ENCODE measurements around the gene GKN1. TPM values are rescaled to one million over a fixed set of nuclear protein-coding genes. Genes with fewer than 3 reads are reported as not detected.

Gene GKN1
- total RNA-seq, 1 donor from 2014 or later: not detected

GRCh38 chr2:68937346-68938055, 36.9 kb upstream of the GKN1 start:
- Histone ChIP-seq H3K9me3 (no peaks in the 10 kb centered on the region), H3K27me3 (ENCODE audit: low read depth) (no peaks in the 10 kb centered on the region), H3K4me1 (peaks cover 12% of the 10 kb centered on the region), H3K27ac (no peak overlapping the region), H3K4me3 (no peak overlapping the region), H3K36me3 (no peaks in the 10 kb centered on the region)
- TF ChIP-seq CTCF (IDR thresholded peaks at IDR 0.05): no peak
- ATAC-seq (no peak), DNase-seq (no peak)
- intact Hi-C loops (cut with DNase I): no loop called here

DNA sequence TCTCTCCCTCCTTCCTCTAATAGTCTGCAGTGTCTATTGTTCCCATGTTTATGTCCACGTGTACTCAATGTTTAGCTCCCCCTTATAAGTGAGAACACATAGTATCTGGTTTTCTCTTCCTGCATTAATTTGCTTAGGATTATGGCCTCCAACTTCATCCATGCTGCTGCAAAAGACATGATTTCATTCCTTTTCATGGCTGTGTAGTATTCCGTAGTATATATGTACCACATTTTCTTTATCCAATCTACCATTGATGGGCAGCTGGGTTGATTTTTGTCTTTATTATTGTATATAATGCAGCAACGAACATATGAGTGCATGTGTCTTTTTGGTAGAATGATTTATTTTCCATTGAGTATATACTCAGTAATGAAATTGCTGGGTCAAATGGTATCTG, 35.5 kb upstream of the GKN1 start:
- no peak for ATAC-seq
- TF ChIP-seq CTCF (IDR thresholded peaks at IDR 0.05): no peak
- H3K4me3 ChIP-seq: no peak overlapping the region
- H3K9me3 ChIP-seq: no peaks in the 10 kb centered on the region
- intact Hi-C loops (cut with DNase I): no loop called here
- no peak overlapping the region for H3K27ac ChIP-seq
- DNase-seq: no peak
- H3K27me3 ChIP-seq (ENCODE audit: low read depth): no peaks in the 10 kb centered on the region
- H3K4me1 ChIP-seq: peaks cover 12% of the 10 kb centered on the region
- H3K36me3 ChIP-seq: no peaks in the 10 kb centered on the region

DNA sequence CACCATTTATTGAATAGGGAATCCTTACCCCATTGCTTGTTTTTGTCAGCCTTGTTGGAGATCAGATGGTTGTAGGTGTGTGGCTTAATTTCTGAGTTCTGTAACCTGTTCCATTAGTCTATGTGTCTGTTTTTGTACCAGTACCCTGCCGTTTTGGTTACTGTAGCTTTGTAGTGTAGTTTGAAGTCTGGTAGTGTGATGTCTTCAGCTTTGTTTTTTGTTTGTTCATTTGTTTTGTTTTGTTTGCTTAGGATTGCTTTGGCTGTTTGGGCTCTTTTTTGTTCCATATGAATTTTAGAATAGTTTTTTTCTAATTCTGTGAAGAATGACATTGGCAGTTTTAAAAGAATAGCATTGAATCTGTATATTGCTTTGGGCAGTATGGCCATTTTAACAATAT, 34.5 kb upstream of the GKN1 start:
- H3K4me3 ChIP-seq: no peak overlapping the region
- no peaks in the 10 kb centered on the region for H3K9me3 ChIP-seq
- ATAC-seq (no peak), DNase-seq (no peak)
- no peaks in the 10 kb centered on the region for H3K27me3 ChIP-seq (ENCODE audit: low read depth)
- H3K27ac ChIP-seq: no peak overlapping the region
- intact Hi-C loops (cut with DNase I): no loop called here
- no peaks in the 10 kb centered on the region for H3K36me3 ChIP-seq
- TF ChIP-seq CTCF (IDR thresholded peaks at IDR 0.05): no peak
- peaks cover 12% of the 10 kb centered on the region for H3K4me1 ChIP-seq

DNA sequence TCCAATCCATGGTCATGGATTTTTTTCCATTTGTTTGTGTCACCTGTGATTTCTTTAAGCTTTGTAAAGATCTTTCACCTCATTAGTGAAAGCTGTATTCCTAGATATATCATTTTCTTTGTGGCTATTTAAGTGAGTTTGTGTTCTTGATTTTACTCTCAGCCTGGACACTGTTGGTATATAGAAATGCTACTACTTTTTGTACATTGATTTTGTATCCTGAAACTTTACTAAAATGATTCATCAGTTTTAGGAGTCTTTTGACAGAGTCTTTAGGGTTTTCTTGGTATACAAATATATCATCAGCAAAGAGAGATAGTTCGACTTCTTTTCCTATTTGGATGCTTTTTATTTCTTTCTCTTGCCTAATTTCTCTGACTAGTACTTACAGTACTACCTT, 34.1 kb upstream of the GKN1 start:
- no peaks in the 10 kb centered on the region for H3K9me3 ChIP-seq
- H3K27me3 ChIP-seq (ENCODE audit: low read depth): no peaks in the 10 kb centered on the region
- DNase-seq (no peak), ATAC-seq (no peak)
- TF ChIP-seq CTCF (IDR thresholded peaks at IDR 0.05): no peak
- H3K27ac ChIP-seq: no peak overlapping the region
- intact Hi-C loops (cut with DNase I): no loop called here
- H3K4me1 ChIP-seq: peaks cover 12% of the 10 kb centered on the region
- no peak overlapping the region for H3K4me3 ChIP-seq
- H3K36me3 ChIP-seq: no peaks in the 10 kb centered on the region

GRCh38 chr2:68942827-68943226, 31.6 kb upstream of the GKN1 start:
- H3K27me3 ChIP-seq (ENCODE audit: low read depth): no peaks in the 10 kb centered on the region
- H3K36me3 ChIP-seq: no peaks in the 10 kb centered on the region
- TF ChIP-seq CTCF (IDR thresholded peaks at IDR 0.05): no peak
- no peak overlapping the region for H3K27ac ChIP-seq
- no peak overlapping the region for H3K4me3 ChIP-seq
- no peaks in the 10 kb centered on the region for H3K4me1 ChIP-seq
- ATAC-seq: no peak
- H3K9me3 ChIP-seq: no peaks in the 10 kb centered on the region
- intact Hi-C loops (cut with DNase I): no loop called here
- DNase-seq: no peak

All from lower lobe of right lung (tissue), 2 donors.